GM19452 (cell line): ENCODE results near the gene TRAPPC12.
"Not testable (repeated sequence)": the region's sequence is repeated elsewhere in the genome, so short reads cannot be mapped to it uniquely, and the experiment has no call there.

Experiments
- ATAC-seq: cut with Tn5 transposase; IDR thresholded peaks from one replicate; pipeline ENCODE4 v1.9.1; 2021; ENCODE audit not compliant: unreplicated experiment

TRAPPC12 gene

GRCh38 chr2:3379647-3380534 lies at the start of gene TRAPPC12:
Gene TRAPPC12 (plus strand): TSS chr2:3379694. CDS start chr2:3387624, 7,930 bp downstream.
- peak; percentile 73 for ATAC-seq

DNA sequence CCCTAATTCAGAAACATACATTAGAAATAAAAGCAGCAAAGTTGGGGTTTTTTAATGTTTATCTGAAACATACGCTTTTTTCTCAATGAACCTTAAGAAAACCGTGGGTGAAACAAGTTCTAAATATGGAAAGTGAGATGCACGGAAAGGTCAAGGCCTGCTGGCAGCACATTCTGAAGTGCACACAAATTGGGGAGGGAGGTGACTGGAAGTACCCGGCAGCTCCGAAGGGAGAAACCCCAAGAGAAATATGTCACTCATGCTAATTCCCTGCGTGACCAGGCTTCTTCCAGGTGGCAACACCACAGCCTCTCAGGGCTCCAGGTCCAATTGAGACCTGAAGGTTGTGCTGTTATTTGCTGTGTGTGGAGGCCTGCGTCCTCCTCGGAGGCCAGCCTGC lies 47.4 kb upstream of the TRAPPC12 start:
- no peak for ATAC-seq

DNA sequence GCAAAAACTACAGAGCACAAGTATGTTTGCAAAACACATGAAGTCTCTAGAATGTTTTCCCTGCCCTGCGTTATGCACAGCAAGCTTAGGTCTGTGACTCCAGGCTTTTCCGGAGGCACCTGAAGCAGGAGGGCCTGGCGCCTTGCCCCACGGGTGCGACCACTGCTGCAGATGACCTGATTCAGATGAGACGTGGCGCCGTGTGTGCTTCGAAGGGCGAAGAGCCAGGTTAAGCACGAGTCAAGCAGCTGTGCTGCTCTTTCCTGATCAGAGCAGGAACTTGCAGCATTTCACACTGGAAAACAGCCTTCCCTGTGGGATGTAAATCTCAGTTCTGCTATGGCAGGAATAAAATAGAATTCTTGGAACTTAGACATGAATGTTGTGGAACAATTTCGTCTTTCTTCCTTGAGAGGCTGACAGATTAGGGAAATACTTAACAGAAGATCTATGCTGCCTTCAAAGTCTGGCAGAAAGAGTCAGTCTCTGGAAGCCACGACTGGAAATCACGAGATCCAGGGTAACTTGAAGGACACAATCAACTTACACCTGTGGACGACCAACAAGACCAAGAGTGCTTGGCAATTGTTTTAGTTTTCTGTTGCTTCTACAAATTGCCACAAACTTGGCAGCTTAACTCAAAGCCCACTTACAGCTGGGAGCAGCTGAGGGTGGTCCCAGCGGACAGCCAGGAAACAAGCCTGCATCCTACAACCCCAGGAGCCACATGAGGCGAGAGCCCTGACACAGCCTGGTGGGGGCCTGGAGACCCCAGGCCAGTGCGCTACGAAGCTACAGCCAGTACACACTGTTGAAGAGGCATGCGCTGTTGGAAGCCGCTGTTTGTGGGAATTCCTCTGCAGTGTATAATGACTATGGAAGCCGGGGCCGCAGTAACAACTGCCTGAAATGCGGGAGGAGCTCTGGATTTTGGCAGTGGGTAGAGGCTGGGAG lies 44.8 kb upstream of the TRAPPC12 start:
- no peak for ATAC-seq

- no peak for ATAC-seq
These were observed 42.6 kb upstream of the TRAPPC12 start for GRCh38 chr2:3336844-3337243.

- no peak for ATAC-seq
These were observed 41.2 kb upstream of the TRAPPC12 start for GRCh38 chr2:3338340-3338739.

DNA sequence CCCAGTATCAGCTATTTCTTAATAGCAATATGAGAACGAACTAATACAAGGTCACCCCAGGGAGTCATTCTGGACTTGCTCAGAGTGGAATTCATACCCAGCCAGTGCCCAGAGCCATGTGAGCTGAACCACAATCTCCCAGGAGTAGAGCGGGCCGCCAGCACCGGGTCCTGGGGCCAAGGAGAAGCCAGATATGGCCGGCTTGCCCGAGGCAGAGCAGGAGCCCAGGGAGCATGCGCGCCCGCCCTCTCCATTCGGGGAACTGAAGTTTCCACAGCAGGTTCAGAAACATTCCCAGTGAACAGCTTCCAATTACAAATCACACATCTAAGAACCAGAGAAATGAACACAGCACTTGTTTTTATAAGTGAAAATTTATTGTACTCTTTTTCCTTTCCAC lies 39.4 kb upstream of the TRAPPC12 start:
- no peak for ATAC-seq

DNA sequence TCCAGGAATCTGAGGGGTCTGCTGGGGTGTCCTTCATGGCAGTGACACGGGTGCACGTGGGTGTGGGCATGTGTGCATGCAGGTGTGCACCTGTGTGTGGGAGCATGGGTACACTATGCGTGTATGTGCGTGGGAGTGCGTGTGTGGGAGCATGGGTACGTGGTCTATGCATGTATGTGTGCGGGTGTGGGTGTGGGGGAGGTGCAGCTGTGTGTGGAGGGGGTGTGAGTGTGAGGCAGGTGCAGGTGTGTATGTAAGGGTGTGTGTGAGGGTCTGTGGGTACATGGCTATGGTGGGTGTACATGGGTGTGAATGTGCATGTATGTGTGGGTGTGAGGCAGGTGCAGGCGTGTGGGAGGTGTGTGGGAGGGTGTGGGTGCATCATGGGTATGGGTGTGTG lies 38.2 kb upstream of the TRAPPC12 start:
- no peak for ATAC-seq

GRCh38 chr2:3342324-3342723 lies 37.2 kb upstream of the TRAPPC12 start:
- no peak for ATAC-seq

DNA sequence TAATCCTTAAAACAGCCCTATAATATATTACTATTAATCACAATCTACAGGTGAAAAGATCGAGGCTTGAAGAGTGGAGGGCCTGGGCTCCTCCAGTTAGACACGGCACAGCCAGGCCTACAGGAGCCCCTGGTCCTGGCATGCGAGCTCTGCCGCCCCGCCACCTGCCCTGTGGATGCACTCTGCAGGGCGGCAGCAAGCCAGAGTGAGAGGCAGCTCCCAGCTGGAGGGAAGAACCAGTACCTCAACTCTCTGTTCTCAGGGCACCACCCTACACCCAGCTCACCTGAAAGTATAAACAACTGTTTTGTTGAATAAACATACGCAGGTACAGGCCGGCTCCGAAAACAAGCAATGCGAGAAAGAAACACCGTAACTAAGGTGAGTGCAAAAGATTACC lies 36.5 kb upstream of the TRAPPC12 start:
- no peak for ATAC-seq

DNA sequence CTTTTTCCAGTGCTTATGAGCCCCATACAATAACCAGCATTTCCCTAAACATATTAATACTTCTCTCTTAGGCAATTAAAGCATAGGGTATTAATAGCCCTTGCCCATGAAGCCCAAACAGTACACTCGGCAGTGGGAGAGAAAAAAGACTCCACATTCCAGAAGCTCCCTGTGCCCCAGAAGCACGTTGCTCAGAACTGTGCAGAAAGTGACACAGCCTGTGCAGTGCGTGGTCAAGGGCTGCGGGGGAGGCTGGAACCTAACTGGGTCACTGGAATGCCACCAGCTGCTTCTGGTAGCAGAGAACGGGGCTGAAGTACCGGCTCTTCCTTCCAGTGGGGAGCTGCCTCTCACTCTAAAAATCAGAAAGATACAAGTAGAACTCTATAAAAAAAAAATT lies 34.6 kb upstream of the TRAPPC12 start:
- ATAC-seq, result no peak

GRCh38 chr2:3345621-3346020 lies 33.9 kb upstream of the TRAPPC12 start:
- no peak for ATAC-seq

DNA sequence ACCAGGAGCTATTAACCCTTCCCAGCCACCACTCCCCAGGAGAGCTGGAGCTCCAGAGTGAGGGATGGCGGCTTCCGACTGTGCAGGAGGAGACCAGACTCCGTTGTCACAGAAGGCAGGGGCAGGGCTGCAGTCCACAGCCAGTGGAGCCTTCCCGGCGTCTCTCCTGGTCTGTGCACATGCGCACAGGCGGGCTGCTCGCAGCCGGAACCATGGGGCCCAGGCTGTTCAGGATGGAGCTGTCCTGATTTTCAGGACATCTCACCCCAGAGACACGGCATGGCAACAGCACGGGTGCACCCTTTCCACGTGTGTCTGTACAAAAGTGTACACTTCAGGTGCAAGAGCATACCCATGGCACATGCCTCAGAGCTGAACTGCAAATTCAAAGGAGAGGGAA lies 30.7 kb upstream of the TRAPPC12 start:
- no peak for ATAC-seq

- ATAC-seq, result no peak
These were observed 30.2 kb upstream of the TRAPPC12 start for GRCh38 chr2:3349211-3349693.

DNA sequence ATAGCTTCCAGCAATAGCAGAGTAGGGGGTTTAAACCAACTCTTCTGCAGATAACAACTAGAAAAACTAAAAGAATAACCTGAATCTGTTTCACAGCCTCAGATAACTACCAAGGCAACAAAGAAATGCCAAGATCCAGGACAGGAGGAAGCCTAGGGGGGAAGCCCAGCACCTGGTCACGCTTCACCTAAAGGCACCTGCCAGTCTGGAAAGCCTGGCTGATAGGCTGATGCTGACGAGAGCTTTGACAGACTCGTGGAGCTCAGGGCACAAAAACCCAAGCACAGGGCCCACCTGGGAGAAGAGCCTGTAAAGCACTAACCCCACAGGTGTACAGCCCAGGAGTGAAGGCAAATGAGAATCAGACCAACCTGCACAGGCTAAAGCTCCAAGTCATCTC lies 24.5 kb upstream of the TRAPPC12 start:
- ATAC-seq, result no peak

- ATAC-seq, result no peak
These were observed 23.4 kb upstream of the TRAPPC12 start for GRCh38 chr2:3355951-3356569.

DNA sequence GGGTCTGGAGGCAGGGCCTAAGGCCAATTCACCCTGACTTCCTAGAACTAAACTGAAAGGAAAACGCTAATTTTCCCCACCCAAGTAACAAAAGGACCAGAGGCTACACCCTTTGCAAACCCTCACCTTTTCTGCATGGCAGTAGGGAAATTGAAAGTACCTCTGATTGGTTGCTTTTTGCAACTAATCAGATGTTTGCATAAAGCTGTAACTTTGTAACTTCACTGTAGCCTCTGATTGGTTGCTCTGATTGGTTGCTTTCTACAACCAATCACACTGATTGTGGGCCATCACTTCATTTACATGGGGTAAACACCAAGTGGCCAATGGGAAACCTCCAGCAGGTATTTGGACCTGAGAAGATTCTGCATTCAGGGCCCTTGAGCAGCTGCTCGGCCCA lies 22.7 kb upstream of the TRAPPC12 start:
- no peak for ATAC-seq

DNA sequence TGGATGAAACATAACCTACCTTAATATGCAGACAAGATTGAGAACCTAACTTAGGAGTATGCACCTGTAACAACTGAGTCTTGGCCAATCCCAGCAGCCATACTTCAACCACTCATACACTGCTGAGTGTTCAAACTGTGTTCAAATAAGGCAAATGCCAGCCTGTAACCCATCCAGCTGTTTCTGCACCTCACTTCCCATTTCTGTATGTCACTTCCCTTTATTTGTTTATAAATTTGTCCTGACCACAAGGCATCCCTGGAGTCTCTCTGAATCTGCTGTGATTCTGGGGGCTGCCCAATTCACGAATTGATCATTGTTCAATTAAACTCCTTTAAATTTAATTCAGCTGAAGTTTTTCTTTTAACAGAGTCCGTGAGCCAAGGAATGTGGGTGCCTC lies 22.0 kb upstream of the TRAPPC12 start:
- not testable (repeated sequence) for ATAC-seq

GRCh38 chr2:3357926-3358325 lies 21.6 kb upstream of the TRAPPC12 start:
- no peak for ATAC-seq

- no peak for ATAC-seq
These were observed 17.7 kb upstream of the TRAPPC12 start for GRCh38 chr2:3361518-3362389.

DNA sequence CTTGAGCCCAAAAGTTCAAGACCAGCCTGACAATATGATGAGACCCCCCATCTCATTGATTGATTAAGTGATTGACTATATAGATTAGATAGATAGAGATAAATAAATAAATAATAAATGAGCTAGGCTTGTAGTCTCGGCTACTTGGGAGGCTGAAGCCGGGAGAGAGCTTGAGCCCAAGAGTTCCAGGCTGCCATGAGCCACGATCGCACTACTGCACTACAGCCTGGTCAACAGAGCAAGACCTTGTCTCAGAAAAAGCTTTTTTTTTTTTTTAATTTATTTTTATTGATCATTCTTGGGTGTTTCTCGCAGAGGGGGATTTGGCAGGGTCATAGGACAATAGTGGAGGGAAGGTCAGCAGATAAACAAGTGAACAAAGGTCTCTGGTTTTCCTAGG lies 14.3 kb upstream of the TRAPPC12 start:
- no peak for ATAC-seq
